ENCODE results near the gene MAT2B. TPM values are rescaled to one million over a fixed set of nuclear protein-coding genes. Genes with fewer than 3 reads are reported as not detected.

Gene MAT2B
- total and polyA plus RNA-seq, 2 of the 13 experiments (the other 11 are each of a cell fraction or from before 2014, with no cell fraction given): 20.2 to 37.1 TPM

GRCh38 chr5:163503106-163504078, 2.0 kb upstream of the MAT2B start (continued):
- no peak for TF ChIP-seq ZNF318 (CRISPR knock-in tag; IDR thresholded peaks at IDR 0.05)
- TF ChIP-seq PLRG1 (conservative IDR thresholded peaks at IDR 0.05): no peak
- no peak for TF ChIP-seq GTF2F1 (IDR thresholded peaks at IDR 0.05; ENCODE audit: low read length)
- no peak for TF ChIP-seq CCDC6 (CRISPR knock-in tag; IDR thresholded peaks at IDR 0.05)
- TF ChIP-seq TOPORS (CRISPR knock-in tag; IDR thresholded peaks at IDR 0.05): no peak
- no peak for TF ChIP-seq MEIS2 (CRISPR knock-in tag; IDR thresholded peaks at IDR 0.05)
- no peak for TF ChIP-seq ZNF609 (CRISPR knock-in tag; IDR thresholded peaks at IDR 0.05; ENCODE audit: borderline replicate concordance)
- TF ChIP-seq PHF5A (CRISPR knock-in tag; IDR thresholded peaks at IDR 0.05; ENCODE audit: low read depth, unreplicated experiment): no peak
- TF ChIP-seq, protein P1, sequence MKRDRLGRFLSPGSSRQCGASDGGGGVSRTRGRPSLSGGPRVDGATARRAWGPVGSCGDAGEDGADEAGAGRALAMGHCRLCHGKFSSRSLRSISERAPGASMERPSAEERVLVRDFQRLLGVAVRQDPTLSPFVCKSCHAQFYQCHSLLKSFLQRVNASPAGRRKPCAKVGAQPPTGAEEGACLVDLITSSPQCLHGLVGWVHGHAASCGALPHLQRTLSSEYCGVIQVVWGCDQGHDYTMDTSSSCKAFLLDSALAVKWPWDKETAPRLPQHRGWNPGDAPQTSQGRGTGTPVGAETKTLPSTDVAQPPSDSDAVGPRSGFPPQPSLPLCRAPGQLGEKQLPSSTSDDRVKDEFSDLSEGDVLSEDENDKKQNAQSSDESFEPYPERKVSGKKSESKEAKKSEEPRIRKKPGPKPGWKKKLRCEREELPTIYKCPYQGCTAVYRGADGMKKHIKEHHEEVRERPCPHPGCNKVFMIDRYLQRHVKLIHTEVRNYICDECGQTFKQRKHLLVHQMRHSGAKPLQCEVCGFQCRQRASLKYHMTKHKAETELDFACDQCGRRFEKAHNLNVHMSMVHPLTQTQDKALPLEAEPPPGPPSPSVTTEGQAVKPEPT (CRISPR knock-in tag; IDR thresholded peaks at IDR 0.05; ENCODE audit: low read depth): no peak
